ENCODE results near the gene FAM193B. TPM values are rescaled to one million over a fixed set of nuclear protein-coding genes. Genes with fewer than 3 reads are reported as not detected.

Gene FAM193B
- total and polyA plus RNA-seq, 4 donors: 14.3 to 31.8 (median 15.8) TPM

DNA sequence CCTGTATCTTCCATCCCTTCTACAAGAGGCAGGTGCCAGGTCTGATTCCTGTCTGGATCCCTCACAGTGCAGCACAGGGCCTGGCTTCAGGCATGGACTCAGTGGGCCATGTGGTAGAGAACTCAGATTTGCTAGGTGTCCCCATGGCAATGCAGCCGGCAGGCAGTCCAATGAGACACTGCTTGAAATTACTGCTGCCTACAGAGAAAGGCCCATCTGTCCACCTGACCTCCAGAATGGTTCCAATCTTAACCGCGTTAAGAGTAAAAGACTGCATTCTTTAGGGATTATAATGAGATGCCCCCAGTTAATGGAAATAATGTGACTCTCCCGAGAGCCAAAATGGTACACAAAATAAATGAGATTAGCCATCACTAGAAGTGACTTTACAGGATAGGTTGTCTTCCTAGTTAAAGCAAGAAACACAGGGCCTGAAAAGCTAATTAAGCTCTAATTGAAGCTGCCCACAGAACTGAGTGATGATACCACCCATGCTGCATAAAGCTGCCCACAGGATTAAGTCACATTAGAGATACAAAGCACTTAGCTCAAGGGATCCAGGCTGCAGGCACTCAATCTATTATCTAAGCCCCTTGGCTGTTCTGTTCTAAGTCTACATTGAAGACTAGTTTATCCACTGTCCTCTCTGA lies 11.4 kb downstream of the FAM193B start:
- Histone ChIP-seq H3K4me3 (ENCODE audit: low read depth in 1 of 3, low read length in 3 of 3) (no peak overlapping the region), H3K9me3 (ENCODE audit: control insufficient read depth in 4 of 4, low read length in 3 of 4) (no peaks in the 10 kb centered on the region), H3K27me3 (ENCODE audit: control insufficient read depth in 4 of 4, insufficient read depth in 4 of 4, low read length in 3 of 4) (no peaks in the 10 kb centered on the region), H3K36me3 (ENCODE audit: control insufficient read depth in 4 of 4, insufficient read depth in 3 of 4, low read depth in 1 of 4, low read length in 3 of 4) (peaks cover 7 to 8% (median 8%) of the 10 kb centered on the region in 4 donors), H3K27ac (ENCODE audit: low read depth in 1 of 2, low read length in 2 of 2) (no peak overlapping the region), H3K9ac (ENCODE audit: low read depth in 1 of 2, low read length in 2 of 2) (no peak overlapping the region), H3K4me1 (ENCODE audit: control insufficient read depth in 4 of 4, insufficient read depth in 4 of 4, low read length in 3 of 4) (peaks cover 9 to 22% (median 14%) of the 10 kb centered on the region in 4 donors)
- no peak for DNase-seq (ENCODE audit: low spot score)
- TF ChIP-seq, protein P1, sequence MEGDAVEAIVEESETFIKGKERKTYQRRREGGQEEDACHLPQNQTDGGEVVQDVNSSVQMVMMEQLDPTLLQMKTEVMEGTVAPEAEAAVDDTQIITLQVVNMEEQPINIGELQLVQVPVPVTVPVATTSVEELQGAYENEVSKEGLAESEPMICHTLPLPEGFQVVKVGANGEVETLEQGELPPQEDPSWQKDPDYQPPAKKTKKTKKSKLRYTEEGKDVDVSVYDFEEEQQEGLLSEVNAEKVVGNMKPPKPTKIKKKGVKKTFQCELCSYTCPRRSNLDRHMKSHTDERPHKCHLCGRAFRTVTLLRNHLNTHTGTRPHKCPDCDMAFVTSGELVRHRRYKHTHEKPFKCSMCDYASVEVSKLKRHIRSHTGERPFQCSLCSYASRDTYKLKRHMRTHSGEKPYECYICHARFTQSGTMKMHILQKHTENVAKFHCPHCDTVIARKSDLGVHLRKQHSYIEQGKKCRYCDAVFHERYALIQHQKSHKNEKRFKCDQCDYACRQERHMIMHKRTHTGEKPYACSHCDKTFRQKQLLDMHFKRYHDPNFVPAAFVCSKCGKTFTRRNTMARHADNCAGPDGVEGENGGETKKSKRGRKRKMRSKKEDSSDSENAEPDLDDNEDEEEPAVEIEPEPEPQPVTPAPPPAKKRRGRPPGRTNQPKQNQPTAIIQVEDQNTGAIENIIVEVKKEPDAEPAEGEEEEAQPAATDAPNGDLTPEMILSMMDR (IDR thresholded peaks at IDR 0.05; ENCODE audit: low read depth, low read length, missing input control): no peak
- TF ChIP-seq EGR1 (IDR thresholded peaks at IDR 0.05; ENCODE audit: low read depth in 2 of 2): no peak
- TF ChIP-seq YY1 (IDR thresholded peaks at IDR 0.05): no peak
- TF ChIP-seq, protein P2, sequence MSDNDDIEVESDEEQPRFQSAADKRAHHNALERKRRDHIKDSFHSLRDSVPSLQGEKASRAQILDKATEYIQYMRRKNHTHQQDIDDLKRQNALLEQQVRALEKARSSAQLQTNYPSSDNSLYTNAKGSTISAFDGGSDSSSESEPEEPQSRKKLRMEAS (IDR thresholded peaks at IDR 0.05): no peak
- TF ChIP-seq FOXA1 (IDR thresholded peaks at IDR 0.05): no peak
- TF ChIP-seq, protein P3, sequence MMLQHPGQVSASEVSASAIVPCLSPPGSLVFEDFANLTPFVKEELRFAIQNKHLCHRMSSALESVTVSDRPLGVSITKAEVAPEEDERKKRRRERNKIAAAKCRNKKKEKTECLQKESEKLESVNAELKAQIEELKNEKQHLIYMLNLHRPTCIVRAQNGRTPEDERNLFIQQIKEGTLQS (IDR thresholded peaks at IDR 0.05): no peak
- TF ChIP-seq HNF4A (conservative IDR thresholded peaks at IDR 0.05): no peak
- no peak for TF ChIP-seq NR2F2 (IDR thresholded peaks at IDR 0.05)
- TF ChIP-seq RAD21 (IDR thresholded peaks at IDR 0.05): no peak
- TF ChIP-seq, protein P4, sequence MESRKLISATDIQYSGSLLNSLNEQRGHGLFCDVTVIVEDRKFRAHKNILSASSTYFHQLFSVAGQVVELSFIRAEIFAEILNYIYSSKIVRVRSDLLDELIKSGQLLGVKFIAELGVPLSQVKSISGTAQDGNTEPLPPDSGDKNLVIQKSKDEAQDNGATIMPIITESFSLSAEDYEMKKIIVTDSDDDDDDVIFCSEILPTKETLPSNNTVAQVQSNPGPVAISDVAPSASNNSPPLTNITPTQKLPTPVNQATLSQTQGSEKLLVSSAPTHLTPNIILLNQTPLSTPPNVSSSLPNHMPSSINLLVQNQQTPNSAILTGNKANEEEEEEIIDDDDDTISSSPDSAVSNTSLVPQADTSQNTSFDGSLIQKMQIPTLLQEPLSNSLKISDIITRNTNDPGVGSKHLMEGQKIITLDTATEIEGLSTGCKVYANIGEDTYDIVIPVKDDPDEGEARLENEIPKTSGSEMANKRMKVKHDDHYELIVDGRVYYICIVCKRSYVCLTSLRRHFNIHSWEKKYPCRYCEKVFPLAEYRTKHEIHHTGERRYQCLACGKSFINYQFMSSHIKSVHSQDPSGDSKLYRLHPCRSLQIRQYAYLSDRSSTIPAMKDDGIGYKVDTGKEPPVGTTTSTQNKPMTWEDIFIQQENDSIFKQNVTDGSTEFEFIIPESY (IDR thresholded peaks at IDR 0.05): no peak
- no peak for TF ChIP-seq FOXA2 (IDR thresholded peaks at IDR 0.05)
- no peak for TF ChIP-seq JUND (IDR thresholded peaks at IDR 0.05)
- TF ChIP-seq HNF4G (IDR thresholded peaks at IDR 0.05): no peak
- TF ChIP-seq GABPA (IDR thresholded peaks at IDR 0.05 in 1 of 2, conservative IDR thresholded peaks at IDR 0.05 in 1 of 2): no peak
- TF ChIP-seq, protein P5, sequence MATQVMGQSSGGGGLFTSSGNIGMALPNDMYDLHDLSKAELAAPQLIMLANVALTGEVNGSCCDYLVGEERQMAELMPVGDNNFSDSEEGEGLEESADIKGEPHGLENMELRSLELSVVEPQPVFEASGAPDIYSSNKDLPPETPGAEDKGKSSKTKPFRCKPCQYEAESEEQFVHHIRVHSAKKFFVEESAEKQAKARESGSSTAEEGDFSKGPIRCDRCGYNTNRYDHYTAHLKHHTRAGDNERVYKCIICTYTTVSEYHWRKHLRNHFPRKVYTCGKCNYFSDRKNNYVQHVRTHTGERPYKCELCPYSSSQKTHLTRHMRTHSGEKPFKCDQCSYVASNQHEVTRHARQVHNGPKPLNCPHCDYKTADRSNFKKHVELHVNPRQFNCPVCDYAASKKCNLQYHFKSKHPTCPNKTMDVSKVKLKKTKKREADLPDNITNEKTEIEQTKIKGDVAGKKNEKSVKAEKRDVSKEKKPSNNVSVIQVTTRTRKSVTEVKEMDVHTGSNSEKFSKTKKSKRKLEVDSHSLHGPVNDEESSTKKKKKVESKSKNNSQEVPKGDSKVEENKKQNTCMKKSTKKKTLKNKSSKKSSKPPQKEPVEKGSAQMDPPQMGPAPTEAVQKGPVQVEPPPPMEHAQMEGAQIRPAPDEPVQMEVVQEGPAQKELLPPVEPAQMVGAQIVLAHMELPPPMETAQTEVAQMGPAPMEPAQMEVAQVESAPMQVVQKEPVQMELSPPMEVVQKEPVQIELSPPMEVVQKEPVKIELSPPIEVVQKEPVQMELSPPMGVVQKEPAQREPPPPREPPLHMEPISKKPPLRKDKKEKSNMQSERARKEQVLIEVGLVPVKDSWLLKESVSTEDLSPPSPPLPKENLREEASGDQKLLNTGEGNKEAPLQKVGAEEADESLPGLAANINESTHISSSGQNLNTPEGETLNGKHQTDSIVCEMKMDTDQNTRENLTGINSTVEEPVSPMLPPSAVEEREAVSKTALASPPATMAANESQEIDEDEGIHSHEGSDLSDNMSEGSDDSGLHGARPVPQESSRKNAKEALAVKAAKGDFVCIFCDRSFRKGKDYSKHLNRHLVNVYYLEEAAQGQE (IDR thresholded peaks at IDR 0.05): no peak
- no peak for TF ChIP-seq SP1 (IDR thresholded peaks at IDR 0.05)
- no peak for TF ChIP-seq TAF1 (conservative IDR thresholded peaks at IDR 0.05)
- TF ChIP-seq RXRA (IDR thresholded peaks at IDR 0.05): no peak
- 96% methylated on average over 4 of the region's 4 CpGs for WGBS
